Lung (tissue), 12 donors: ENCODE data around the gene CKLF. TPM values are rescaled to one million over a fixed set of nuclear protein-coding genes. Genes with fewer than 3 reads are reported as not detected.

ENCODE experiments used
- ATAC-seq: fragments of 200-7000 bp; cut with Tn5 transposase; one replicate; pipeline ENCODE4 v1.9.1; 2020; ENCODE audit warnings: moderate number of reproducible peaks; ENCODE audit not compliant: insufficient read depth, low FRiP score
- DNase-seq, 3 donors: peaks; one replicate each; pipeline ENCODE4 v3.0.0-alpha.2; 2013 to 2017
- H3K27ac ChIP-seq, 2 donors: one replicate each; pipeline ENCODE4 v1.5.1; 2013; ENCODE audit warnings: mild to moderate bottlenecking in 2 of 2, moderate library complexity in 2 of 2, control low read depth in 1 of 2, inconsistent platforms in 1 of 2, low read depth in 1 of 2, low read length in 1 of 2
- H3K27me3 ChIP-seq, 3 donors: one replicate each; pipeline ENCODE4 v1.5.1; 2013; ENCODE audit warnings: low read length in 2 of 3; ENCODE audit not compliant: control insufficient read depth in 3 of 3, insufficient read depth in 3 of 3
- H3K36me3 ChIP-seq, 4 donors: one replicate each; pipeline ENCODE4 v1.5.1; 2013; ENCODE audit warnings: low read length in 4 of 4, mild to moderate bottlenecking in 1 of 4, moderate library complexity in 1 of 4; ENCODE audit not compliant: control insufficient read depth in 4 of 4, insufficient read depth in 4 of 4
- H3K4me1 ChIP-seq, 5 donors: one replicate each; pipeline ENCODE4 v1.5.1; 2013; ENCODE audit warnings: low read length in 5 of 5, mild to moderate bottlenecking in 2 of 5, moderate library complexity in 1 of 5; ENCODE audit not compliant: control insufficient read depth in 5 of 5, insufficient read depth in 5 of 5
- H3K4me3 ChIP-seq: one replicate; pipeline ENCODE4 v1.5.1; 2013; ENCODE audit warnings: mild to moderate bottlenecking, control low read depth, moderate library complexity
- H3K9ac ChIP-seq, 2 donors: one replicate each; pipeline ENCODE4 v1.5.1; 2013; ENCODE audit warnings: low read length in 2 of 2, control low read depth in 1 of 2; ENCODE audit not compliant: insufficient read depth in 1 of 2
- H3K9me3 ChIP-seq, 4 donors: one replicate each; pipeline ENCODE4 v1.5.1; 2013; ENCODE audit warnings: low read length in 3 of 4, mild to moderate bottlenecking in 1 of 4, moderate library complexity in 1 of 4; ENCODE audit not compliant: control insufficient read depth in 4 of 4, insufficient read depth in 3 of 4
- WGBS, 2 donors: extraction: QIAGEN DNeasy Blood & Tissue Kit; methylation state at CpG; one replicate each; pipeline ENCODE4 v1.1.7; 2013; 5-methylcytosine and 5-hydroxymethylcytosine counted together
- polyA plus RNA-seq, 2 donors: library from polyadenylated mRNA; stranded (reverse); fragments of 200-250 nt; gene quantifications; one replicate each; pipeline ENCODE4 v1.2.1, GENCODE V29; 2013
- total RNA-seq, 2 donors: library from RNA; depleted of rRNA in 1 of 2; stranded (reverse); fragments of >200 nt in 1 of 2; gene quantifications; one replicate each; pipeline ENCODE4 v1.2.1, GENCODE V29; 2014 to 2021
- TF ChIP-seq, protein P1 (sequence below): IDR thresholded peaks from 2 replicates; pipeline ENCODE4 v1.5.1; 2012; ENCODE audit warnings: mild to moderate bottlenecking; ENCODE audit errors: control extremely low read depth, extremely low read depth
- donor health status: control.
- donor health status: control.
- donor health status: Bipolar disorder and iron deficiency.
- donor health status: healthy.
- donor health status: DM: yes; HTN: yes; CAD: no.

CKLF gene
- total and polyA plus RNA-seq, 4 donors, result 43.1 to 133 (median 46.2) TPM

DNA sequence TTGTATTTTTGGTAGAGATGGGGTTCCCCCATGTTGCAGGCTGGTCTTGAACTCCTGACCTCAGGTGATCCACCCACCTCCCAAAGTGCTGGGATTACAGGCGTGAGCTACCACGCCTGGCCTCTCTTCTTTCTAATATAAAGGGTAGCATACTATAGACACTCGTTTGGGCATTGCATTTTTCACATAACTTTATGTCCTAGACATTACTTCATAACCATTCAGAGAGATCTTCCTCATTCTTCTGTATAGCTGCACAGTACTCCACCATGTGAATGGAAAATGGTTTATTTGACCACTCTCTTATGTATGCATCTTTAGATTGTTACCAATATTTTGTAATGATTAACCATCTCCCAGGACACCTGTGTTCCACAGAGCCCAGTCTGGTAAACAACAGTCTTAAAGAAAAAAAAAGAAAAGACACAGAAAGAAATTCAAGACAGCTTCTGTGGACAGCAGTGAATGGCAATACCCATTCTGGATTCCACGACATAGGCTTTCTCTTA, 44.6 kb upstream of the CKLF start:
- ATAC-seq (no peak), DNase-seq (no peak)
- Histone ChIP-seq H3K9ac (no peak overlapping the region), H3K4me3 (no peak overlapping the region), H3K27ac (no peak overlapping the region), H3K4me1 (peaks cover 8 to 26% (median 17%) of the 10 kb centered on the region in 5 donors), H3K27me3 (no peaks in the 10 kb centered on the region), H3K36me3 (peaks cover 0 to 6% (median 0%) of the 10 kb centered on the region in 4 donors), H3K9me3 (no peaks in the 10 kb centered on the region)
- TF ChIP-seq, protein P1, sequence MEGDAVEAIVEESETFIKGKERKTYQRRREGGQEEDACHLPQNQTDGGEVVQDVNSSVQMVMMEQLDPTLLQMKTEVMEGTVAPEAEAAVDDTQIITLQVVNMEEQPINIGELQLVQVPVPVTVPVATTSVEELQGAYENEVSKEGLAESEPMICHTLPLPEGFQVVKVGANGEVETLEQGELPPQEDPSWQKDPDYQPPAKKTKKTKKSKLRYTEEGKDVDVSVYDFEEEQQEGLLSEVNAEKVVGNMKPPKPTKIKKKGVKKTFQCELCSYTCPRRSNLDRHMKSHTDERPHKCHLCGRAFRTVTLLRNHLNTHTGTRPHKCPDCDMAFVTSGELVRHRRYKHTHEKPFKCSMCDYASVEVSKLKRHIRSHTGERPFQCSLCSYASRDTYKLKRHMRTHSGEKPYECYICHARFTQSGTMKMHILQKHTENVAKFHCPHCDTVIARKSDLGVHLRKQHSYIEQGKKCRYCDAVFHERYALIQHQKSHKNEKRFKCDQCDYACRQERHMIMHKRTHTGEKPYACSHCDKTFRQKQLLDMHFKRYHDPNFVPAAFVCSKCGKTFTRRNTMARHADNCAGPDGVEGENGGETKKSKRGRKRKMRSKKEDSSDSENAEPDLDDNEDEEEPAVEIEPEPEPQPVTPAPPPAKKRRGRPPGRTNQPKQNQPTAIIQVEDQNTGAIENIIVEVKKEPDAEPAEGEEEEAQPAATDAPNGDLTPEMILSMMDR, result no peak
- 66 to 75% methylated on average over 4 of the region's 4 CpGs for WGBS, 2 donors

DNA sequence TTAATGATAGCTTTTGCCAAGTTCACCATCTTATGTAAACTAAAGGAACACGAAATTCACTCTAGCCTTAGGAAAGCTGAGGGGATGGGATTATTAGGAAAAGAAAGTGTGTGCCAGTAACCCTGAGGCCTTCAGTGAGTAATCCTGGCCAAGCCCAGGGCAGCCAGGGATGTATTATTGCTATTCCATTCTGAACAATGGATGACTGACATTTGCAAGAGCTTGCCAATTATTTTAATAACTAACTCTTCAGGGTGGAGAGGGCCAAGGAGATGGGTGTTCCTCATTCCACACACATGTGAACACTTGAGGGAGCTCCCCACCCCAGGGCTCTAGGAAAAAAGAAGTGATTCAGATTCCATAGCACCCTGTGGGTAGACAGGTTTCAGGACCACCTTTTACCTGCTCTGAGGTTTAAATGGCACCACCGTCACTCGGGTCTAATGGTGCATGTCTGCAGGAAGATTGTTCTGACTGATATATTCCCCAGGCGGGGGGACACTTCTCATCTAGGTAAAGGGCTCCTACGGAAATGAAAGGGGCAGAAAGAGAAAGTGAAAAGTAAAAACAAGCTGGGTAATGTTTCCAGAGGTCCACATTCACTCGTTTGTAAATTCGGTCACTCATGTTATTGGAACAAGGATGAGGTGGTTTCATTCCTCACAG, 44.0 kb upstream of the CKLF start:
- TF ChIP-seq, protein P1, result no peak
- Histone ChIP-seq H3K9me3 (no peaks in the 10 kb centered on the region), H3K27me3 (no peaks in the 10 kb centered on the region), H3K4me1 (peaks cover 5 to 29% (median 17%) of the 10 kb centered on the region in 5 donors), H3K4me3 (no peak overlapping the region), H3K27ac (peak overlapping the region in 1 of 2 donors; percentile 23), H3K36me3 (peaks cover 0 to 7% (median 1%) of the 10 kb centered on the region in 4 donors), H3K9ac (no peak overlapping the region)
- ATAC-seq, result peak; percentile 43
- WGBS, 2 donors, result 57 to 79% methylated on average over 7 of the region's 7 CpGs
- peak in 1 of 3 donors; percentile 9 for DNase-seq

DNA sequence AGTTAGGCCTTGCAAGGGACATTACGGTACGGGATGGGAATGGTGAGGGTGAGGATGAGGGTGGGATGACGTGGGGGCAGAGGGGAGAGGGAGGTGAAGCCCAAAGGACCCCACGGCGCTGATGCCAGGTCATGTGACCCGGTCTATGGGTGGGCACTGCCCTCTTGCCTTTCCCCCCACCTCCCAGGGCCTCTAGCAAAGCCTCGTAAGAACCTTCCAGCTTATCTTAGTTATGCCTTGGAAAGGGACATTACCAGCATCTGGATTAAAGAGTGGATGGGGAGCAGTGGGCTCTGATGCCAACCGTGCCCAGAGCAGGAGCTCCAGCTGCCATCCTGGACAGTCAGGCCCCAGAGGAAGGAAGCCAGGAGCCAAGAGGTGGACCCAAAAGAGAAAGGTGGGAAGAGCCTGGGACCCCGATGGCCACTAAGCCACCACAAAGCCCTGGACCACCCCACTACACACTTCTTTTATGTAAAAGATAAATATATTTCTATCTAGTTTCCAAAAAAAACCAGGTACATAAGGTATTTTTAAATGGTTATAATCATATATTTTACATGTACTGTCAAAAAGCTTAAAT, 43.4 kb upstream of the CKLF start:
- Histone ChIP-seq H3K27ac (peak overlapping the region in 1 of 2 donors; percentile 23), H3K4me1 (peaks cover 5 to 29% (median 17%) of the 10 kb centered on the region in 5 donors), H3K9me3 (no peaks in the 10 kb centered on the region), H3K36me3 (peaks cover 0 to 11% (median 1%) of the 10 kb centered on the region in 4 donors), H3K9ac (no peak overlapping the region), H3K4me3 (no peak overlapping the region), H3K27me3 (no peaks in the 10 kb centered on the region)
- 86 to 92% methylated on average over 9 of the region's 9 CpGs for WGBS, 2 donors
- TF ChIP-seq, protein P1, result no peak
- no peak for ATAC-seq
- DNase-seq, result no peak
